ENCODE data around the gene OVCH1.

- TF ChIP-seq ELF4 (CRISPR knock-in tag; IDR thresholded peaks at IDR 0.05; ENCODE audit: low read depth) (no peak), CTCF (IDR thresholded peaks at IDR 0.05) (no peak), TCF7 (CRISPR knock-in tag; IDR thresholded peaks at IDR 0.05; ENCODE audit: low read depth) (no peak), USF2 (CRISPR knock-in tag; IDR thresholded peaks at IDR 0.05) (no peak)
- TF ChIP-seq, protein P1, sequence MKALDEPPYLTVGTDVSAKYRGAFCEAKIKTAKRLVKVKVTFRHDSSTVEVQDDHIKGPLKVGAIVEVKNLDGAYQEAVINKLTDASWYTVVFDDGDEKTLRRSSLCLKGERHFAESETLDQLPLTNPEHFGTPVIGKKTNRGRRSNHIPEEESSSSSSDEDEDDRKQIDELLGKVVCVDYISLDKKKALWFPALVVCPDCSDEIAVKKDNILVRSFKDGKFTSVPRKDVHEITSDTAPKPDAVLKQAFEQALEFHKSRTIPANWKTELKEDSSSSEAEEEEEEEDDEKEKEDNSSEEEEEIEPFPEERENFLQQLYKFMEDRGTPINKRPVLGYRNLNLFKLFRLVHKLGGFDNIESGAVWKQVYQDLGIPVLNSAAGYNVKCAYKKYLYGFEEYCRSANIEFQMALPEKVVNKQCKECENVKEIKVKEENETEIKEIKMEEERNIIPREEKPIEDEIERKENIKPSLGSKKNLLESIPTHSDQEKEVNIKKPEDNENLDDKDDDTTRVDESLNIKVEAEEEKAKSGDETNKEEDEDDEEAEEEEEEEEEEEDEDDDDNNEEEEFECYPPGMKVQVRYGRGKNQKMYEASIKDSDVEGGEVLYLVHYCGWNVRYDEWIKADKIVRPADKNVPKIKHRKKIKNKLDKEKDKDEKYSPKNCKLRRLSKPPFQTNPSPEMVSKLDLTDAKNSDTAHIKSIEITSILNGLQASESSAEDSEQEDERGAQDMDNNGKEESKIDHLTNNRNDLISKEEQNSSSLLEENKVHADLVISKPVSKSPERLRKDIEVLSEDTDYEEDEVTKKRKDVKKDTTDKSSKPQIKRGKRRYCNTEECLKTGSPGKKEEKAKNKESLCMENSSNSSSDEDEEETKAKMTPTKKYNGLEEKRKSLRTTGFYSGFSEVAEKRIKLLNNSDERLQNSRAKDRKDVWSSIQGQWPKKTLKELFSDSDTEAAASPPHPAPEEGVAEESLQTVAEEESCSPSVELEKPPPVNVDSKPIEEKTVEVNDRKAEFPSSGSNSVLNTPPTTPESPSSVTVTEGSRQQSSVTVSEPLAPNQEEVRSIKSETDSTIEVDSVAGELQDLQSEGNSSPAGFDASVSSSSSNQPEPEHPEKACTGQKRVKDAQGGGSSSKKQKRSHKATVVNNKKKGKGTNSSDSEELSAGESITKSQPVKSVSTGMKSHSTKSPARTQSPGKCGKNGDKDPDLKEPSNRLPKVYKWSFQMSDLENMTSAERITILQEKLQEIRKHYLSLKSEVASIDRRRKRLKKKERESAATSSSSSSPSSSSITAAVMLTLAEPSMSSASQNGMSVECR (CRISPR knock-in tag; IDR thresholded peaks at IDR 0.05; ENCODE audit: borderline replicate concordance), result no peak
- TF ChIP-seq, protein P2, sequence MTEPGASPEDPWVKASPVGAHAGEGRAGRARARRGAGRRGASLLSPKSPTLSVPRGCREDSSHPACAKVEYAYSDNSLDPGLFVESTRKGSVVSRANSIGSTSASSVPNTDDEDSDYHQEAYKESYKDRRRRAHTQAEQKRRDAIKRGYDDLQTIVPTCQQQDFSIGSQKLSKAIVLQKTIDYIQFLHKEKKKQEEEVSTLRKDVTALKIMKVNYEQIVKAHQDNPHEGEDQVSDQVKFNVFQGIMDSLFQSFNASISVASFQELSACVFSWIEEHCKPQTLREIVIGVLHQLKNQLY (CRISPR knock-in tag; IDR thresholded peaks at IDR 0.05), result no peak
Observed at GRCh38 chr12:29486972-29487371, 10.5 kb downstream of the OVCH1 start.
